Fibroblast of lung (primary cell): Measurements from ENCODE around the gene ZNRF3. TPM values are rescaled to one million over a fixed set of nuclear protein-coding genes. Genes with fewer than 3 reads are reported as not detected.

Experiments
- DNase-seq, 2 donors: peaks; one replicate each; pipeline versions ENCODE4 v3.0.0 to v3.0.0-alpha.2; 2010; ENCODE audit warnings: low read depth in 2 of 2
- H2AFZ ChIP-seq: 2 replicates; pipeline ENCODE4 v1.5.1; 2012; ENCODE audit warnings: low read length, control low read depth, inconsistent platforms
- H3K27ac ChIP-seq: 2 replicates; pipeline ENCODE4 v1.5.1; 2011; ENCODE audit warnings: low read length, control low read depth; ENCODE audit not compliant: insufficient read depth
- H3K27me3 ChIP-seq: 2 replicates; pipeline ENCODE4 v1.5.1; 2011; ENCODE audit warnings: mild to moderate bottlenecking, low read length; ENCODE audit not compliant: control insufficient read depth, insufficient read depth
- H3K36me3 ChIP-seq: 2 replicates; pipeline ENCODE4 v1.5.1; 2011; ENCODE audit warnings: low read length; ENCODE audit not compliant: control insufficient read depth, insufficient read depth
- H3K4me1 ChIP-seq: 2 replicates; pipeline ENCODE4 v1.5.1; 2011; ENCODE audit warnings: low read length; ENCODE audit not compliant: control insufficient read depth, insufficient read depth; ENCODE audit errors: extremely low read depth
- H3K4me2 ChIP-seq: 2 replicates; pipeline ENCODE4 v1.5.1; 2011; ENCODE audit warnings: low read length, control low read depth; ENCODE audit not compliant: insufficient read depth; ENCODE audit errors: extremely low read depth
- H3K4me3 ChIP-seq, 4 experiments: fragments of 200-600 bp in 1 of 4; sonication (generic) in 1 of 4; replicated peaks in 1 of 4; 2 replicates each; pipeline ENCODE4 v1.5.1; 2011 to 2016; ENCODE audit warnings: low read length in 4 of 4, low read depth in 3 of 4, mild to moderate bottlenecking in 3 of 4, control low read depth in 2 of 4, inconsistent platforms in 1 of 4, mixed read lengths in 1 of 4; ENCODE audit not compliant: insufficient read depth in 1 of 4; ENCODE audit errors: control extremely low read depth in 1 of 4
- H3K79me2 ChIP-seq: 2 replicates; pipeline ENCODE4 v1.5.1; 2012; ENCODE audit warnings: mild to moderate bottlenecking, low read length, inconsistent platforms; ENCODE audit not compliant: control insufficient read depth, insufficient read depth
- H3K9ac ChIP-seq: 2 replicates; pipeline ENCODE4 v1.5.1; 2011; ENCODE audit warnings: mild to moderate bottlenecking, low read length, control low read depth; ENCODE audit not compliant: insufficient read depth
- H3K9me3 ChIP-seq: 2 replicates; pipeline ENCODE4 v1.5.1; 2012; ENCODE audit warnings: low read depth, low read length; ENCODE audit not compliant: control insufficient read depth, insufficient read depth
- H4K20me1 ChIP-seq: 2 replicates; pipeline ENCODE4 v1.5.1; 2011; ENCODE audit warnings: low read length; ENCODE audit not compliant: control insufficient read depth, insufficient read depth; ENCODE audit errors: extremely low read depth
- CTCF ChIP-seq, 2 donors: IDR thresholded peaks in 1 of 2; conservative IDR thresholded peaks in 1 of 2; 1 replicate in 1 of 2; 2 replicates in 1 of 2; pipeline ENCODE4 v1.5.1; 2011 to 2012; ENCODE audit warnings: low read length in 2 of 2, control low read depth in 1 of 2, inconsistent platforms in 1 of 2, low read depth in 1 of 2, mild to moderate bottlenecking in 1 of 2
- EZH2 ChIP-seq: IDR thresholded peaks from 2 replicates; pipeline ENCODE4 v1.5.1; 2012; ENCODE audit warnings: low read length, control low read depth, mild to moderate bottlenecking; ENCODE audit errors: missing control alignments
- polyA plus RNA-seq, 2 donors: library from polyadenylated mRNA; depleted of rRNA in 1 of 2; stranded (reverse) in 1 of 2; unstranded in 1 of 2; fragments of >200 nt; gene quantifications; 2 replicates each; pipeline ENCODE4 v1.2.1, GENCODE V29; 2011 to 2012; ENCODE audit warnings: missing spikeins in 1 of 2
- total RNA-seq: library from RNA; depleted of rRNA; stranded (reverse); fragments of >200 nt; gene quantifications from 2 replicates; pipeline ENCODE4 v1.2.1, GENCODE V29; 2014

ZNRF3 gene
- total and polyA plus RNA-seq, 2 donors (not counting 1 experiment from before 2014, with no cell fraction given): 1.1 to 2.6 TPM

- TF ChIP-seq CTCF (conservative IDR thresholded peaks at IDR 0.05 in 1 of 2, IDR thresholded peaks at IDR 0.05 in 1 of 2; ENCODE audit: low read depth in 1 of 2, low read length in 2 of 2) (no peak), EZH2 (no peak)
- no peaks in the 10 kb centered on the region for H3K27me3 ChIP-seq
- no peak overlapping the region for H3K4me2 ChIP-seq
- H2AFZ ChIP-seq: no peak overlapping the region
- H3K9me3 ChIP-seq: no peaks in the 10 kb centered on the region
- H3K27ac ChIP-seq: no peak overlapping the region
- no peak overlapping the region for H3K4me3 ChIP-seq
- H3K36me3 ChIP-seq: no peaks in the 10 kb centered on the region
- H3K79me2 ChIP-seq: no peaks in the 10 kb centered on the region
- no peaks in the 10 kb centered on the region for H3K4me1 ChIP-seq
- H4K20me1 ChIP-seq: no peaks in the 10 kb centered on the region
- H3K9ac ChIP-seq: no peak overlapping the region
- no peak for DNase-seq
Observed at GRCh38 chr22:28892175-28892731, 8.9 kb downstream of the ZNRF3 start.

GRCh38 chr22:28893810-28894209 lies 10.4 kb downstream of the ZNRF3 start:
- H3K9me3 ChIP-seq: no peaks in the 10 kb centered on the region
- no peak overlapping the region for H2AFZ ChIP-seq
- H3K4me1 ChIP-seq: no peaks in the 10 kb centered on the region
- TF ChIP-seq EZH2: no peak
- DNase-seq: no peak
- no peaks in the 10 kb centered on the region for H3K79me2 ChIP-seq
- no peak overlapping the region for H3K4me3 ChIP-seq
- no peaks in the 10 kb centered on the region for H3K27me3 ChIP-seq
- H3K36me3 ChIP-seq: no peaks in the 10 kb centered on the region
- H3K9ac ChIP-seq: no peak overlapping the region
- no peaks in the 10 kb centered on the region for H4K20me1 ChIP-seq
- no peak overlapping the region for H3K4me2 ChIP-seq
- no peak overlapping the region for H3K27ac ChIP-seq

GRCh38 chr22:28894334-28894733 lies 11.0 kb downstream of the ZNRF3 start:
- Histone ChIP-seq H3K79me2 (no peaks in the 10 kb centered on the region), H2AFZ (no peak overlapping the region), H3K4me2 (no peak overlapping the region), H3K27me3 (no peaks in the 10 kb centered on the region), H3K4me3 (no peak overlapping the region), H3K36me3 (no peaks in the 10 kb centered on the region), H3K4me1 (peaks cover 4% of the 10 kb centered on the region), H3K27ac (no peak overlapping the region), H3K9ac (no peak overlapping the region), H4K20me1 (no peaks in the 10 kb centered on the region), H3K9me3 (no peaks in the 10 kb centered on the region)
- TF ChIP-seq EZH2 (no peak), CTCF (conservative IDR thresholded peaks at IDR 0.05 in 1 of 2, IDR thresholded peaks at IDR 0.05 in 1 of 2; ENCODE audit: low read depth in 1 of 2, low read length in 2 of 2) (no peak)
- DNase-seq: no peak
